ENCODE data around the gene LRIT2.

Gene LRIT2

GRCh38 chr10:84178160-84178609 lies 47.2 kb downstream of the LRIT2 start:
- TF ChIP-seq CTCF (IDR thresholded peaks at IDR 0.05; ENCODE audit: low read depth, low read length) = no peak
- DNase-seq (ENCODE audit: low read depth in 2 of 2) = no peak
- no peak overlapping the region for H3K4me3 ChIP-seq (replicated peaks in 1 of 2; ENCODE audit: low read depth in 2 of 2, low read length in 2 of 2)

- no peak for TF ChIP-seq CTCF (IDR thresholded peaks at IDR 0.05; ENCODE audit: low read depth, low read length)
- no peak for DNase-seq (ENCODE audit: low read depth in 2 of 2)
- no peak overlapping the region for H3K4me3 ChIP-seq (replicated peaks in 1 of 2; ENCODE audit: low read depth in 2 of 2, low read length in 2 of 2)
These were observed 47.7 kb downstream of the LRIT2 start for GRCh38 chr10:84177541-84178141.

- DNase-seq (ENCODE audit: low read depth in 2 of 2) = no peak
- no peak for TF ChIP-seq CTCF (IDR thresholded peaks at IDR 0.05; ENCODE audit: low read depth, low read length)
- no peak overlapping the region for H3K4me3 ChIP-seq (replicated peaks in 1 of 2; ENCODE audit: low read depth in 2 of 2, low read length in 2 of 2)
These were observed 48.4 kb downstream of the LRIT2 start for GRCh38 chr10:84176836-84177474.

- TF ChIP-seq CTCF (IDR thresholded peaks at IDR 0.05; ENCODE audit: low read depth, low read length) = no peak
- no peak for DNase-seq (ENCODE audit: low read depth in 2 of 2)
- no peak overlapping the region for H3K4me3 ChIP-seq (replicated peaks in 1 of 2; ENCODE audit: low read depth in 2 of 2, low read length in 2 of 2)
These were observed 49.0 kb downstream of the LRIT2 start for GRCh38 chr10:84176351-84176750.

- no peak overlapping the region for H3K4me3 ChIP-seq (replicated peaks in 1 of 2; ENCODE audit: low read depth in 2 of 2, low read length in 2 of 2)
- TF ChIP-seq CTCF (IDR thresholded peaks at IDR 0.05; ENCODE audit: low read depth, low read length) = no peak
- no peak for DNase-seq (ENCODE audit: low read depth in 2 of 2)
These were observed 49.9 kb downstream of the LRIT2 start for GRCh38 chr10:84175436-84175835.

- H3K4me3 ChIP-seq (replicated peaks in 1 of 2; ENCODE audit: low read depth in 2 of 2, low read length in 2 of 2) = no peak within 1 kb of the TSS
- DNase-seq (ENCODE audit: low read depth in 2 of 2) = no peak
- no peak for TF ChIP-seq CTCF (IDR thresholded peaks at IDR 0.05; ENCODE audit: low read depth, low read length)
These were observed 51.8 kb downstream of the LRIT2 start, which contains the start of gene GPR15LG for GRCh38 chr10:84173501-84173929. TSS of gene GPR15LG (plus strand) at chr10:84173801. CDS start at chr10:84173852, 51 bp downstream.

Data from cardiac fibroblast (primary cell).